ENCODE results near the gene TGM3. TPM values are rescaled to one million over a fixed set of nuclear protein-coding genes. Genes with fewer than 3 reads are reported as not detected.

Gene TGM3
- total and polyA plus RNA-seq, 12 donors = 0.13 to 1.7 (median 0.37) TPM; not detected in 6

- no peaks in the 10 kb centered on the region for H3K9me3 ChIP-seq (replicated peaks in 1 of 3)
- no peaks in the 10 kb centered on the region for H3K4me1 ChIP-seq (replicated peaks in 1 of 2)
- DNase-seq = no peak
- H3K4me3 ChIP-seq = no peak overlapping the region
- 69 to 80% (median 72%) methylated on average over 6 of the region's 6 CpGs for WGBS, 4 donors
- TF ChIP-seq CTCF (IDR thresholded peaks at IDR 0.05) = no peak
- H3K27me3 ChIP-seq = no peaks in the 10 kb centered on the region
- H3K36me3 ChIP-seq (replicated peaks in 1 of 2) = no peaks in the 10 kb centered on the region
- H3K27ac ChIP-seq = no peak overlapping the region
- intact Hi-C loops (cut with DNase I) = no loop called here
Measured at GRCh38 chr20:2252419-2252997, 43.3 kb upstream of the TGM3 start.

- intact Hi-C loops (cut with DNase I) = no loop called here
- H3K4me3 ChIP-seq = no peak overlapping the region
- H3K4me1 ChIP-seq (replicated peaks in 1 of 2) = no peaks in the 10 kb centered on the region
- DNase-seq = no peak
- no peaks in the 10 kb centered on the region for H3K36me3 ChIP-seq (replicated peaks in 1 of 2)
- WGBS, 4 donors = 86 to 88% (median 87%) methylated on average over 10 of the region's 10 CpGs
- TF ChIP-seq POLR2A (IDR thresholded peaks at IDR 0.05) (no peak), CTCF (IDR thresholded peaks at IDR 0.05) (no peak)
- no peaks in the 10 kb centered on the region for H3K27me3 ChIP-seq
- H3K27ac ChIP-seq = no peak overlapping the region
- H3K9me3 ChIP-seq (replicated peaks in 1 of 3) = no peaks in the 10 kb centered on the region
Measured at GRCh38 chr20:2253256-2253655, 42.5 kb upstream of the TGM3 start.

- WGBS, 4 donors = 84 to 92% (median 87%) methylated on average over 1 of the region's 1 CpG
- H3K27me3 ChIP-seq = no peaks in the 10 kb centered on the region
- H3K36me3 ChIP-seq (replicated peaks in 1 of 2) = no peaks in the 10 kb centered on the region
- TF ChIP-seq POLR2A (IDR thresholded peaks at IDR 0.05) = no peak
- no peak for TF ChIP-seq CTCF (IDR thresholded peaks at IDR 0.05)
- H3K4me1 ChIP-seq (replicated peaks in 1 of 2) = no peaks in the 10 kb centered on the region
- H3K4me3 ChIP-seq = no peak overlapping the region
- no peak overlapping the region for H3K27ac ChIP-seq
- intact Hi-C loops (cut with DNase I) = no loop called here
- no peak for DNase-seq
- no peaks in the 10 kb centered on the region for H3K9me3 ChIP-seq (replicated peaks in 1 of 3)
Measured at GRCh38 chr20:2254333-2254732, 41.5 kb upstream of the TGM3 start.

- no peak for DNase-seq
- intact Hi-C loops (cut with DNase I) = no loop called here
- Histone ChIP-seq H3K36me3 (replicated peaks in 1 of 2) (no peaks in the 10 kb centered on the region), H3K9me3 (replicated peaks in 1 of 3) (no peaks in the 10 kb centered on the region), H3K4me1 (replicated peaks in 1 of 2) (no peaks in the 10 kb centered on the region), H3K4me3 (no peak overlapping the region), H3K27ac (no peak overlapping the region), H3K27me3 (no peaks in the 10 kb centered on the region)
- no peak for TF ChIP-seq POLR2A (IDR thresholded peaks at IDR 0.05)
- TF ChIP-seq CTCF (IDR thresholded peaks at IDR 0.05) = no peak
- 50 to 61% (median 58%) methylated on average over 5 to 9 of the region's 9 CpGs for WGBS, 4 donors
Measured at GRCh38 chr20:2255926-2256531, 39.8 kb upstream of the TGM3 start.
